GM19043 (cell line): ENCODE measurements around the gene OTOP2.

Experiments used
- ATAC-seq: cut with Tn5 transposase; IDR thresholded peaks from one replicate; pipeline ENCODE4 v1.9.1; 2021; ENCODE audit warnings: low read depth; ENCODE audit not compliant: unreplicated experiment

OTOP2 gene

GRCh38 chr17:74924250-74924948 lies at the start of gene OTOP2:
TSS of gene OTOP2 (plus strand) at chr17:74924273. CDS start at chr17:74924633, 360 bp downstream.
- no peak for ATAC-seq

- ATAC-seq, result no peak
Measured at GRCh38 chr17:74874615-74875037, 49.4 kb upstream of the OTOP2 start.

GRCh38 chr17:74875155-74875976 lies 48.7 kb upstream of the OTOP2 start:
- no peak for ATAC-seq

GRCh38 chr17:74875977-74876593 lies 48.0 kb upstream of the OTOP2 start:
- no peak for ATAC-seq

GRCh38 chr17:74877592-74878548 lies 46.2 kb upstream of the OTOP2 start:
- no peak for ATAC-seq

GRCh38 chr17:74878658-74879057 lies 45.4 kb upstream of the OTOP2 start:
- ATAC-seq, result no peak

- ATAC-seq, result no peak
Measured at GRCh38 chr17:74879308-74879707, 44.8 kb upstream of the OTOP2 start.

- no peak for ATAC-seq
Measured at GRCh38 chr17:74881073-74881472, 43.0 kb upstream of the OTOP2 start.

- no peak for ATAC-seq
Measured at GRCh38 chr17:74882517-74883240, 41.4 kb upstream of the OTOP2 start.

GRCh38 chr17:74883241-74883745 lies 40.8 kb upstream of the OTOP2 start:
- ATAC-seq, result no peak

GRCh38 chr17:74888469-74888868 lies 35.6 kb upstream of the OTOP2 start:
- ATAC-seq, result no peak

- no peak for ATAC-seq
Measured at GRCh38 chr17:74890554-74890953, 33.5 kb upstream of the OTOP2 start.

- no peak for ATAC-seq
Measured at GRCh38 chr17:74892013-74892841, 31.8 kb upstream of the OTOP2 start.

- no peak for ATAC-seq
Measured at GRCh38 chr17:74892974-74893911, 30.8 kb upstream of the OTOP2 start, which contains the start of gene FADS6. TSS of gene FADS6 (minus strand) at chr17:74893633. CDS start at chr17:74893595, 38 bp downstream.

- ATAC-seq, result no peak
Measured at GRCh38 chr17:74893936-74894671, 30.0 kb upstream of the OTOP2 start.

GRCh38 chr17:74898376-74898946 lies 25.6 kb upstream of the OTOP2 start:
- no peak for ATAC-seq
